HG03432 (cell line): ENCODE measurements around the gene UNC119B.
"Not testable (repeated sequence)": the region's sequence is repeated elsewhere in the genome, so short reads cannot be mapped to it uniquely, and the experiment has no call there.

Source experiments
- ATAC-seq: cut with Tn5 transposase; IDR thresholded peaks from one replicate; pipeline ENCODE4 v1.9.1; 2021; ENCODE audit warnings: mild to moderate bottlenecking, moderate library complexity; ENCODE audit not compliant: unreplicated experiment

UNC119B gene

DNA sequence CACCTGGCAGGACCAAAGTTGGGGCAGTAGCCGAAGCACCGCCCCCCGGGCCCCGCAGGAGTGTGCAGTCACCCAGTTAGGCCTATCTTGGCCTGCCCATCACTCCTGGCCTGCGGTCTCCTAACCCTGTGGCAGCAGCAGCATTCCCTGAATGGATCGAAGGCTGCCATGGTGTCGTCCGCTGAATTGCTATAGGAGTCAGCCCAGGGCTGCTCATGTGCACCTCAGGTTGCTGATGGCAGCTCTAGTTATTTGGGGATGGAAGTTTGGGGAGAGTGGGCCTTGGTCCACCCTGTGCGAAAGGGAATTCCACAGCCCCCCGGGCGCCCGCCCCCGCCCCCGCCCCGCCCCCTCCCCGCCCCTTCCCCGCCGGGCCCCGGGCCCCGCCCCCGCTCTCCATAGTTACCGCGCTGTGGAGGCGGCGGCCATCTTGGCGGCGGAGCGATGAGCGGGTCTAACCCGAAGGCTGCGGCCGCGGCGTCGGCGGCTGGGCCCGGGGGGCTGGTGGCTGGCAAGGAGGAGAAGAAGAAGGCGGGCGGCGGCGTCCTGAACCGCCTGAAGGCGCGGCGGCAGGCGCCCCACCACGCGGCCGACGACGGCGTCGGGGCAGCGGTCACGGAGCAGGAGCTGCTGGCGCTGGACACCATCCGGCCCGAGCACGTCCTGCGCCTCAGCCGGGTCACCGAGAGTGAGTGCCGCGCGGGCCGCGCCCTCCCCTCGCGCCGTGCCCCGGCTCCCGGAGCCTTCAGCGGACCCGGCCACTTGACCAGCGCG, at the start of gene UNC119B:
TSS of gene UNC119B (plus strand) at position 428 of the 774 bp plus-strand sequence. CDS start at position 445, 17 bp downstream.
- ATAC-seq, result peak; percentile 81

DNA sequence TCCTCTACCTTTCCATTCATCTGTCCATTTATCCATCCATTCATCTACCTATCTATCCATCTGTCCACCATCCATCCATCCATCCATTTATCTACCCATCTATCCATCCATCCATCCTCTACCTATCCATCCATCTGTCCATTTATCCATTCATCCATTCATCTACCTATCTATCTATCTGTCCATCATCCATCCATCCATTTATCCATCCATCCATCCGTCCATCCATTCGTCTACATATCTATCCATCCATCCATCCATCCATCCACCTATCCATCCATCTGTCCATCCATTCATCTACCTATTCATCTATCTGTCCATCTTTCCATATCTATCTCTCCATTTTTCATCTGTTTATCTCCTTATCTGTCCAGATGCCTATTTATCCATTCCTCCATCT, 48.8 kb upstream of the UNC119B start:
- no peak for ATAC-seq

GRCh38 chr12:120662879-120663278, 47.4 kb upstream of the UNC119B start:
- peak; percentile 64 for ATAC-seq

DNA sequence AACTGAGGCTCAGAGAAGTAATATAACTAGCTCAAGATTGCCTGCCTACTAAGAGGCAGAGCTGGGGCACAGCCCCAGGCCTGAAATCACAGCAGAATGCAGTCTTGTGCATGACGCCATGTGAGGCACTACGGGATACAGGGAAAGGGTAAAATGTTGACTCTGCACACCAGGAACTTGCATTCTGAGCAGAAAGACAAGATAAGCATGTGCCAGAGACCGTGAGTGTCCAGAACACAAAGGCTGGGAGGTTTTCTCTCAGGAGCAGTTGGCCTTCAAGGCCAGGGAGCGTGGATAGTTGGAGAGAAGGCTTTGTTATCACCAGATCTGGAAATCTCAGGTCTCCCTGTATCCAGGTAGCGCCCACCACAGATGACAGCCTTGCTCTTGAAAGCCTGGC, 46.5 kb upstream of the UNC119B start:
- ATAC-seq, result no peak

DNA sequence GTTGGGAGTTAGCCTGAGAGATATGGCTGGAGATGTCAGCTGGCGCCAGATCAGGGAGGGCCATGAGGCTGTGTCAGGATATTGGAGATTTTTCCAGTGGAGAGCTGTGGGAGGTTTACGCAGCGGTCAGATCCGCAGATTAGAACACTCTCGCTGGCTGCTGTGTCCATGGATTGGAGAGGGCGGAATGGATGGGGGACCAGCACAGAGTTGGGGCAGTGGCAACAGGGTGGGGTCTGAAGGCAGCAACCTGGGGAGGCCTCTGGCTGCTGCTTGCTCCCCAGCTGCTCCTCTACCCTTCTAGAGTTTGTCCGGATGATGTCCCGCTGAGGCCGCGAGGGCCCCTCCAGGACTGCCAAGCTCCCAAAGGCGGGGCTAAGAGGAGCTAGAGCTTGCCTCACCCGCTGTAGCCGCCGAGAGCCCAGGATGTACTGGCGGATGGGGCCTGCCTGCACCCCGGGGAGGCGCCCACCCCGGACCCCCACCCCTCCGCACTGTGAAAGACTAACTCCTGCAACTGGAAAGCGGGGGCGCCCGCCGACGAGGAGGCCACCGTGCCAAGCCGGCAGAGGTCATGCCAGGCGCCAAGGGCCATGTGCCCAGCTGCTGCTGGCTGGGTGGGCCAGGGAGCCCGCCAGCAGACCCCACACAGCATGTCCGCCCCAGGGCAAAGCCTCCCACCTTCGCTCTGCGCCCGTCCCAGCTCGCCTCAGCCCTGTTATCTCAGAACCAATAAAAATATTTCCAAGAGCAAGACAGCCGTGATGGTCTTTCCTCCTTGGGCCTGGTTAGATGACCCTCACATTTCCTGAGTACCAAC, 43.5 kb upstream of the UNC119B start:
- no peak for ATAC-seq

- no peak for ATAC-seq
Measured at GRCh38 chr12:120668091-120668867, 42.0 kb upstream of the UNC119B start.

- peak; percentile 69 for ATAC-seq
Measured at GRCh38 chr12:120668868-120669840, 41.1 kb upstream of the UNC119B start.

GRCh38 chr12:120670237-120670636, 40.0 kb upstream of the UNC119B start:
- ATAC-seq, result not testable (repeated sequence)

GRCh38 chr12:120670667-120671066, 39.6 kb upstream of the UNC119B start:
- ATAC-seq, result no peak

- ATAC-seq, result no peak
Measured at GRCh38 chr12:120674097-120674636, 36.1 kb upstream of the UNC119B start.

DNA sequence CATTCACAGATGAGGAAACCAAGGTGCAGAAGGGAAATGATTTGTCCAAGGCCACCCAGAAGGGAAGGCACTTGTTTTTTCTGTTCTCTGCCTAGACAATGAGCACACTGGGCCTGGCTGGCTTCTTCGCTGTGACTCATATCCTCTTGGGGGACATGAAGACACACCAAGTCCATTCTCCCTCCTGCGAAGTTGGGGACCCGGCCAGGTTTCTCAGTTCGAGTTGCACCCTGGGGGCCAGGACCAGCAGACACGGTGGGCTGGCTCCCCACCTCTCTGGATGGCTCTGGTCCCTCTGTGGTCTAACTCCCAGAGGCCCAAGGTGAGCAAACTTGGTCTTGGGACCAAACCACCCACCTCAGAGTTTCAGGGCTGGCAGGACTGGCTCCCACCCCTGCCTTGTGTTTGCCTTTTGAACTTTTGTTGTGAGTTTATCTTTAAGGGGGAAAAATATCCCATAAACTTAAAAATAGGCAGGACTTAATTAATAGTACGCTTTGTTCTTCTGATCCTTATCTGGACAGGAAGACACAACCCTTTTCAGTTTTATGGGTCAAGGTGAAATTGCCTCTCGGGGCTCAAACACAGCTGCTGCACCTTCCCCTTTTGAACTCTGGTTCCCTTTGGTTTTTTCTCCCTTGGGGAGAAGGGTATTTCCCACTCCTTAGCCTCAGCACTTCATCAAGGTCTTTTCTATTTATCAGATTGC, 32.3 kb upstream of the UNC119B start:
- peak; percentile 76 for ATAC-seq

- ATAC-seq, result peak; percentile 17
Measured at GRCh38 chr12:120678572-120678971, 31.7 kb upstream of the UNC119B start.

DNA sequence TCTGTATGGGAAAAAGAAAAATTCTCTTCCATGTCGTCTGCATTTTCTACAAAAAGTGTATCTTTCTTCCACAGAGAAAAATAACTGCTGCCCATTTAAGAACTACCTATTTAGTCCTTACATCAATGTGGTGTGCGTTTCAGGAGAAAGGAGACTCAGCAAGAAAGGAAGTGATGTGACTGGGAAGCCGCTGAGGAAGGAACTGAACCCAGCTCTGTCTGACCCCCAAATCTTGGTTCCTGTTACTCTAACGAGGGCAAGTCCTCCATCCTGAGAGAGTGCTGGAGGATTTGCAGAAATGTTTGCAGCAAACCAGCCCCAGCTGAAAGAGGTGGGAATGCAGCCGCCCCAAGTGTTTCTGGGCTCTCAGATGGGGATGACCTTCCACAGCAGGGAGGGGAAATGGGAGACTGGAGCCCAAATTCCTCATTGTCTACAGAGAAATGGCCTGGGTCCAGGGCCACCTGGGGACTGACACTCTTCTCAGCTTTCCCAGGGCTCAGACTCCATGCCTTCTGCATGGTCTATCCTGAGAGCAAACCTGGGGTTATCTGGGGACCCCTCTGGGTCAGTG, 30.0 kb upstream of the UNC119B start:
- no peak for ATAC-seq

DNA sequence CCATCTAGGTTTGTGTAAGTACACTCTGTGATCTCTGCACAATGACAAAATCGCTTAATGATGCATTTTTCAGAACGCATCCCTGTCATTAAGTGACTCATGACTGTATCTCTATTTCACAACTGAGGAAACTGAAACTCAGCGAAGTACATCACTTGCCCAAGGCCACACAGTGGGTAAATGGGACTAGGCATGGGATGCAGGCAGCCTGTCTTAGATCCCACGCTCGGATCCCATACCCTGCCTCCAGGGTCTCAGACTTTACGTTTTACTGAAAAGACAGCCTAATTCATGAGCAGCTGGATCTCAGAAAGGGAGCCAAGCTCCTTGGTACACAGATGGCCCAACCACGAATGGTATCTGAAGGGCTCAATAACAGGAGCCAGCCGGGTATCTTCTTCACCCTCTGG, 25.7 kb upstream of the UNC119B start:
- no peak for ATAC-seq

GRCh38 chr12:120685522-120685921, 24.7 kb upstream of the UNC119B start:
- no peak for ATAC-seq

DNA sequence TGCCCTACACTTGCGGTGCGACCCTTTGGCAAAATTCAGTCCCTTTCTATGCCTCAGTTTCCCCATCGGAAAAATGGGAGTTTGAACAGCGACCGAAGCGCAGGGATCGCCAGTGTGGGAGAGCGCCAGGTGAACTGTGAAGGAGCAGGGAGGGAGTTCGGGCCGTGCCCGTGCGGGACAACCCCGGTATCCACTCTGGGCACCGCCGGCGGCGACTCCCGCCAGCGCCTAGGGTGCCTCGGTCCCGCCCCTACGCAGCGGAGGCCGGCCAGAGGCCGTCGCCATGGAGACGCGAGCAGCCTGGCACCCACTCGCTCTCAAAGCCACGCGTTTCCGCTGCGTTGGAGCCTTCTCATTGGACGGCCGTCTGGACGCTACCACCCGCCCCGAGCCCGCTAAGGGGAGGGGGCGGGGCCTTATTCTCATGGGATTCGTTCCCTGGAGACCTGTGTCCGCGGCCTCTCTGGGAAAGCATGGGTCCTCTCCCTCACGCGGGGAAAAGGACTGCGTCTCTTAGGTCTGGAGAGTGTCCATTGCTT, 24.0 kb upstream of the UNC119B start:
- peak; percentile 72 for ATAC-seq

DNA sequence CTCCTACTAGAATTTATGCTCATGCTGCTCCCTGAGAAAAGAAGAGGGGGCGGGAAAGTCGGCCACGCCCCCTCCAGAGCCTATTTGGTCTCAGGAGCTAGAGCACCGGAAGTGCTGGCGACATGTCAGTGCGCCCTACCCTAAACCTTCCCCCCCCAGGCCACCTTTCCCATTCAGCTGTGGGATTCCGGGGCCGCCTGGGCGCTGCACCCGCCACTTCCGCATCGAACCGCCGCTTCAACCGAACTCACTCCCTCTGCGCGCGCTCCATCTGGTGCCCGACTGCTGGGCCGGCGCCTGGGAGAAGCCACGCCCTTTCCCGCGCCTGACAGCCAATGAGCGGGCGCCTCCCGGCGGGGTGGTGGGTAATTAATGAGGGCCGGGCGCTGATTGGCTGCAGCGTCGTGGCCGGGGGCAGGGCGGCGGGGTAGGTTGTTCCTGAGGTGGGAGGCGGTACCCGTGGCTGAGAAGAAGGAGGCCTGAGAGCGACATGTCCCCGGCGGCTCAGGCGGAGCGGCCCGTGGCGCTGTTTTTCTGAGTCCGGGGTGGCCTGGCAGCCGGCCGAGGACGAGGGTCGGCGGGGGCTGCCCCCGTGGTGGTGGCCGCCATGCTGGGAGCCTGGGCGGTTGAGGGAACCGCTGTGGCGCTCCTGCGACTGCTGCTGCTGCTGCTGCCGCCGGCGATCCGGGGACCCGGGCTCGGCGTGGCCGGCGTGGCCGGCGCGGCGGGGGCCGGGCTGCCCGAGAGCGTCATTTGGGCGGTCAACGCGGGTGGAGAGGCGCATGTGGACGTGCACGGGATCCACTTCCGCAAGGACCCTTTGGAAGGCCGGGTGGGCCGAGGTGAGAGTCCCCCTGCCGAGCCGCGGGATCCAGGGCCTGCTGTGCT, 23.3 kb upstream of the UNC119B start, which contains the start of gene MLEC:
TSS of gene MLEC (plus strand) at position 460 of the 888 bp plus-strand sequence. CDS start at position 608, 148 bp downstream.
- peak; percentile 78 for ATAC-seq
